Measurements from ENCODE around the gene GBE1.

DNA sequence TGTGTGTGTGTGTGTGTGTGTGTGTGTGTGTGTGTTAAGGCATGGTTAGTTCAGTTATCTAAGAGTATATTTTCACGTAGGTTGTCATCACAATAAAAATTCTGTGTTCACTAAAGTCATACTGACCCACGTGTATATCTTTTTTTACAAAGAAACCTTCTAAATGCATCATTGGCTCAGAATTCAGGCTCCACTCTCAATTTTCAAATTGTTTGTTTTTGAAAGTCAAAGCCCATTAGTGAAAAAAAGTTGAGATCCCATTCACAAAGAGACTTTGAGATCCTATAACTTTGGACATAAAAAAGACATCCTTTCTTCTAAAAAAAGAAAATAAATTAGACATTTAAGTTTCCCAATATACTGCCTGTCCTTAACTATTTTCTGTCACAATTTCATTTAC, 59.3 kb downstream of the GBE1 start:
- TF ChIP-seq EZH2 (IDR thresholded peaks at IDR 0.05): no peak
- TF ChIP-seq, protein P1, sequence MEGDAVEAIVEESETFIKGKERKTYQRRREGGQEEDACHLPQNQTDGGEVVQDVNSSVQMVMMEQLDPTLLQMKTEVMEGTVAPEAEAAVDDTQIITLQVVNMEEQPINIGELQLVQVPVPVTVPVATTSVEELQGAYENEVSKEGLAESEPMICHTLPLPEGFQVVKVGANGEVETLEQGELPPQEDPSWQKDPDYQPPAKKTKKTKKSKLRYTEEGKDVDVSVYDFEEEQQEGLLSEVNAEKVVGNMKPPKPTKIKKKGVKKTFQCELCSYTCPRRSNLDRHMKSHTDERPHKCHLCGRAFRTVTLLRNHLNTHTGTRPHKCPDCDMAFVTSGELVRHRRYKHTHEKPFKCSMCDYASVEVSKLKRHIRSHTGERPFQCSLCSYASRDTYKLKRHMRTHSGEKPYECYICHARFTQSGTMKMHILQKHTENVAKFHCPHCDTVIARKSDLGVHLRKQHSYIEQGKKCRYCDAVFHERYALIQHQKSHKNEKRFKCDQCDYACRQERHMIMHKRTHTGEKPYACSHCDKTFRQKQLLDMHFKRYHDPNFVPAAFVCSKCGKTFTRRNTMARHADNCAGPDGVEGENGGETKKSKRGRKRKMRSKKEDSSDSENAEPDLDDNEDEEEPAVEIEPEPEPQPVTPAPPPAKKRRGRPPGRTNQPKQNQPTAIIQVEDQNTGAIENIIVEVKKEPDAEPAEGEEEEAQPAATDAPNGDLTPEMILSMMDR (IDR thresholded peaks at IDR 0.05): no peak

Measured in neural progenitor cell (in vitro differentiated cells).